HG02642 (cell line): ENCODE data around the gene HS6ST1.
"Not testable (repeated sequence)": the region's sequence is repeated elsewhere in the genome, so short reads cannot be mapped to it uniquely, and the experiment has no call there.

Experiments used
- ATAC-seq: cut with Tn5 transposase; IDR thresholded peaks from one replicate; pipeline ENCODE4 v1.9.1; 2021; ENCODE audit warnings: mild to moderate bottlenecking; ENCODE audit not compliant: unreplicated experiment, poor library complexity

HS6ST1 gene

GRCh38 chr2:128270672-128271596, 47.7 kb downstream of the HS6ST1 start:
- ATAC-seq: no peak

- no peak for ATAC-seq
Measured at GRCh38 chr2:128269990-128270671, 48.5 kb downstream of the HS6ST1 start.

- ATAC-seq: no peak
Measured at GRCh38 chr2:128269063-128269989, 49.3 kb downstream of the HS6ST1 start.

- ATAC-seq: not testable (repeated sequence)
Measured at GRCh38 chr2:128268611-128269010, 50.1 kb downstream of the HS6ST1 start.

GRCh38 chr2:128268145-128268544, 50.5 kb downstream of the HS6ST1 start:
- not testable (repeated sequence) for ATAC-seq

- ATAC-seq: not testable (repeated sequence)
Measured at GRCh38 chr2:128267649-128268048, 51.0 kb downstream of the HS6ST1 start.

GRCh38 chr2:128267197-128267596, 51.5 kb downstream of the HS6ST1 start:
- not testable (repeated sequence) for ATAC-seq

- ATAC-seq: not testable (repeated sequence)
Measured at GRCh38 chr2:128266463-128266862, 52.2 kb downstream of the HS6ST1 start.

- not testable (repeated sequence) for ATAC-seq
Measured at GRCh38 chr2:128265608-128265993, 53.1 kb downstream of the HS6ST1 start.

GRCh38 chr2:128264881-128265607, 53.6 kb downstream of the HS6ST1 start:
- ATAC-seq: no peak

GRCh38 chr2:128263902-128264331, 54.8 kb downstream of the HS6ST1 start:
- ATAC-seq: no peak

- no peak for ATAC-seq
Measured at GRCh38 chr2:128262315-128263253, 56.1 kb downstream of the HS6ST1 start.

GRCh38 chr2:128261245-128262128, 57.2 kb downstream of the HS6ST1 start:
- ATAC-seq: no peak

- no peak for ATAC-seq
Measured at GRCh38 chr2:128260239-128261138, 58.2 kb downstream of the HS6ST1 start.

- ATAC-seq: no peak
Measured at GRCh38 chr2:128259585-128259984, 59.1 kb downstream of the HS6ST1 start.

GRCh38 chr2:128258218-128258617, 60.5 kb downstream of the HS6ST1 start:
- no peak for ATAC-seq

GRCh38 chr2:128252501-128252900, 66.2 kb downstream of the HS6ST1 start:
- no peak for ATAC-seq
